DMS53 treated with DMSO at 0.1 percent for 48 hours (cell line): ENCODE measurements around the gene NPFFR2.
"Not testable (repeated sequence)": the region's sequence is repeated elsewhere in the genome, so short reads cannot be mapped to it uniquely, and the experiment has no call there.

Source experiments
- DNase-seq: peaks from one replicate; lab custom pipeline; 2025; ENCODE audit not compliant: unreplicated experiment; lab: John Stamatoyannopoulos, UW

Gene NPFFR2

GRCh38 chr4:72031868-72032608, at the start of gene NPFFR2:
Gene NPFFR2, plus strand, starts transcription at chr4:72032000. Its CDS starts 96,592 bp downstream, at chr4:72128592.
- DNase-seq, result peak; percentile 21

- DNase-seq, result no peak
These were observed 39.1 kb upstream of the NPFFR2 start for GRCh38 chr4:71992571-71993312.

GRCh38 chr4:71994559-71994958, 37.2 kb upstream of the NPFFR2 start:
- DNase-seq, result no peak

GRCh38 chr4:71995297-71995696, 36.5 kb upstream of the NPFFR2 start:
- no peak for DNase-seq

GRCh38 chr4:72006586-72006985, 25.2 kb upstream of the NPFFR2 start:
- DNase-seq, result no peak

GRCh38 chr4:72011906-72012305, 19.9 kb upstream of the NPFFR2 start:
- no peak for DNase-seq

GRCh38 chr4:72016011-72016410, 15.8 kb upstream of the NPFFR2 start:
- DNase-seq, result no peak

- no peak for DNase-seq
These were observed 12.1 kb upstream of the NPFFR2 start for GRCh38 chr4:72019688-72020087.

GRCh38 chr4:72022553-72022952, 9.2 kb upstream of the NPFFR2 start:
- no peak for DNase-seq

GRCh38 chr4:72055566-72055965, 23.8 kb downstream of the NPFFR2 start:
- no peak for DNase-seq

GRCh38 chr4:72063726-72064125, 31.9 kb downstream of the NPFFR2 start:
- no peak for DNase-seq

- no peak for DNase-seq
These were observed 35.3 kb downstream of the NPFFR2 start for GRCh38 chr4:72067051-72067450.

GRCh38 chr4:72073816-72074215, 42.0 kb downstream of the NPFFR2 start:
- DNase-seq, result no peak

- no peak for DNase-seq
These were observed 44.8 kb downstream of the NPFFR2 start for GRCh38 chr4:72076562-72076961.

- no peak for DNase-seq
These were observed 45.5 kb downstream of the NPFFR2 start for GRCh38 chr4:72077346-72077745.

GRCh38 chr4:72084587-72085011, 52.8 kb downstream of the NPFFR2 start:
- peak; percentile 41 for DNase-seq

GRCh38 chr4:72090606-72091005, 58.8 kb downstream of the NPFFR2 start:
- DNase-seq, result not testable (repeated sequence)

- DNase-seq, result no peak
These were observed 62.4 kb downstream of the NPFFR2 start for GRCh38 chr4:72094059-72094797.

- DNase-seq, result no peak
These were observed 75.7 kb downstream of the NPFFR2 start for GRCh38 chr4:72107456-72107855.

GRCh38 chr4:72109364-72109763, 77.6 kb downstream of the NPFFR2 start:
- DNase-seq, result no peak

- DNase-seq, result no peak
These were observed 78.2 kb downstream of the NPFFR2 start for GRCh38 chr4:72109959-72110497.
